ENCODE results near the gene AUP1.

GRCh38 chr2:74514368-74515270 lies 14.9 kb downstream of the AUP1 start, which contains the start of gene TLX2:
- TF ChIP-seq CTCF (IDR thresholded peaks at IDR 0.05) (no peak), POLR2A (IDR thresholded peaks at IDR 0.05) (no peak)

Measured in esophagus squamous epithelium (tissue), 4 donors.